ENCODE results near the gene CABLES2. TPM values are rescaled to one million over a fixed set of nuclear protein-coding genes. Genes with fewer than 3 reads are reported as not detected.
"Not testable (repeated sequence)": the region's sequence is repeated elsewhere in the genome, so short reads cannot be mapped to it uniquely, and the experiment has no call there.

The CABLES2 gene
- total RNA-seq, 1 donor from 2014 or later = 8.1 TPM

DNA sequence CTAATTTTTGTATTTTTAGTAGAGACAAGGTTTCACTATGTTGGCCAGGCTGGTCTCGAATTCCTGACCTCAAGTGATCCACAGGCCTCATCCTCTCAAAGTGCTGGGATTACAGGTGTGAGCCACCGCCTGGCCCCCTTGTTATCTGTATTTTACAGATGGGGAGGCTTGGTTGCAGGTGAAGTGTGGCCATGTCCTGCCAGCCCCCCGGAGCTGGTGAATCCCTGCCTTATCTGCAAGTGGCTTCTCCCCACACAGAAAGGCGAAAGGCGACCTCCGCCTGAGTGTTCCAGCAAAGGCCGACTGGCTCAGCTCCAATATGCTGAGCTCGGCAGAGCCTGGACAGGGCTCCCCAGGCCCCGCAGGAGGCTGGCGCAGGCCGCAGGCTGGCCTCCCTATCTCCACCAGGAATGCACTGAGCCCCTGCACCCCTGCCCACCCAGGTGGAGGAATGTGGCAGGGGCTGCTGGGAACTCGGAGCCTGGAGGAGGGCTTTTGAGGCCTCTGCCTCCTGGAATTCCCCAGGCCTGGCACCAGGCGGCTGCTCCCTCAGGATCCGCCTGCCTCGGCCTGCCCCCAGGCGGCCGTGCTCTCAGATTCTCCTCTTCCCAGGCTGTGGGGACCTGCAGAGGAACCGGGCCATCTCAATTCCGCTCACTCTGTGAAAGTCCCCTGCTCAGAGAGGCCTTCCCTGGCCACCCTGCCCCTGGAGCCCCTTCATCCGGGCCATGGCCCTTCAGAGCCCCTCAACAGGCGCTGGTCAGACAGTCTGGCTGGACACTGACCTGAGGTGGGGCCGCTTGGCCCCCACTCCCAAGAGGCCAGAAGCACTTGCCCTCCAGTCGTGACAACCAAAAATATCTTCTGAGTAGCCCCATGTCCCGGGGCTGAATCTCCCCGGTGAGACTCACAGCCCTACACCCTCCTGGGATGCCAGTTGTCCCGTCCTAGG lies 30.7 kb downstream of the CABLES2 start:
- H3K9me3 ChIP-seq (ENCODE audit: low read depth) = no peaks in the 10 kb centered on the region
- Mint-ChIP-seq H3K27me3 (ENCODE audit: insufficient read depth, low read depth) (peaks cover 13% of the 10 kb centered on the region), H3K4me3 (no peak overlapping the region), H3K36me3 (peaks cover 4% of the 10 kb centered on the region), H3K9me3 (peaks cover 2% of the 10 kb centered on the region), H3K27ac (peak overlapping the region; percentile 84), H3K4me1 (peaks cover 9% of the 10 kb centered on the region)
- H3K27me3 ChIP-seq = no peaks in the 10 kb centered on the region
- H2AFZ ChIP-seq (replicated peaks) = no peak overlapping the region
- no peaks in the 10 kb centered on the region for H3K79me2 ChIP-seq (ENCODE audit: low read depth)
- H3K27ac ChIP-seq = peak overlapping the region; percentile 91
- H4K20me1 ChIP-seq (ENCODE audit: low read depth) = no peaks in the 10 kb centered on the region
- H3K4me3 ChIP-seq = no peak overlapping the region
- TF ChIP-seq, protein P1, sequence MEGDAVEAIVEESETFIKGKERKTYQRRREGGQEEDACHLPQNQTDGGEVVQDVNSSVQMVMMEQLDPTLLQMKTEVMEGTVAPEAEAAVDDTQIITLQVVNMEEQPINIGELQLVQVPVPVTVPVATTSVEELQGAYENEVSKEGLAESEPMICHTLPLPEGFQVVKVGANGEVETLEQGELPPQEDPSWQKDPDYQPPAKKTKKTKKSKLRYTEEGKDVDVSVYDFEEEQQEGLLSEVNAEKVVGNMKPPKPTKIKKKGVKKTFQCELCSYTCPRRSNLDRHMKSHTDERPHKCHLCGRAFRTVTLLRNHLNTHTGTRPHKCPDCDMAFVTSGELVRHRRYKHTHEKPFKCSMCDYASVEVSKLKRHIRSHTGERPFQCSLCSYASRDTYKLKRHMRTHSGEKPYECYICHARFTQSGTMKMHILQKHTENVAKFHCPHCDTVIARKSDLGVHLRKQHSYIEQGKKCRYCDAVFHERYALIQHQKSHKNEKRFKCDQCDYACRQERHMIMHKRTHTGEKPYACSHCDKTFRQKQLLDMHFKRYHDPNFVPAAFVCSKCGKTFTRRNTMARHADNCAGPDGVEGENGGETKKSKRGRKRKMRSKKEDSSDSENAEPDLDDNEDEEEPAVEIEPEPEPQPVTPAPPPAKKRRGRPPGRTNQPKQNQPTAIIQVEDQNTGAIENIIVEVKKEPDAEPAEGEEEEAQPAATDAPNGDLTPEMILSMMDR (IDR thresholded peaks at IDR 0.05) = peak; percentile 60
- TF ChIP-seq EZH2phosphoT487 (IDR thresholded peaks at IDR 0.05) = no peak
- H3K9ac ChIP-seq = no peak overlapping the region
- peak; percentile 96 for DNase-seq (ENCODE audit: low spot score)
- peaks cover 30% of the 10 kb centered on the region for H3F3A ChIP-seq (ENCODE audit: low read depth)
- peak overlapping the region; percentile 41 for H3K4me2 ChIP-seq
- no peaks in the 10 kb centered on the region for H3K36me3 ChIP-seq
- peaks cover 13% of the 10 kb centered on the region for H3K4me1 ChIP-seq

DNA sequence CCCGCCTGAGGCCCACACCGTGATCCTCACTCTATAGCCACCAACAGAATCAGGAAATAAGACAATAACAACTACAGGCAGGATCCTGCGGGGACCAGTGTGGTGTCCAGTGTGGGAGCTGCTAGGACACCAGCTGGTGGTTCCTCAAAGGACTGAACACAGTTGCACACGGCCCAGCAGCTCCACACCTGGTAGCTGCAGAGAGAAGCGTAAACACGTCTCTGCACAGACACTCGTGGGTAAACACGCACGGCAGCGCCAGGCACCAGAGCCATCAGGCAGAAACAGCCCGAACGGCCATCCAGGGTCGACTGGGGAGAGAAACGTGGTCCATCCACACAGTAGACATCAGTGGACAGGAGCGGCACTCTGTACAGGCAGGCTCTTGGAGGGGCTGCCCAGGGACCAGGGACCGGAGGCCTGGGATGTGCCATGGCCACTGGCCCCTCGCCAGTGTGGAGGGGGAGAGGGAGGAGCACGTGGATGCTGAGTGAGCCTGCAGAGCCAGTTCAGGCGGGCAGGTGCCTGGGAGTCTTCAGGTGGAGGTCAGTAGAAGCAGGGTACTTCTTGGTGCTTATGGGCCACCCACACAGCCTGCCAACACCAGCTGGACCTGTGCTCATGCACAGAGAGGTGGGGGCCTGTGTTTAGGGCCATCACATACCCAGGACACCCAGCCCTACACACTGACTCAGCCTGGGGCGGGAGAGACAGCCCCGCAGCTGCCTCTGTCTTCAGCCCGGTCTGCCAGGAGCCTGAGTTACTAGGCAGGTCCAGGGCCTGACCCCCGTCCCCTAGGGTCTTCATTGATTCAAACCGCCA lies 32.5 kb downstream of the CABLES2 start:
- Histone ChIP-seq H3K9me3 (ENCODE audit: low read depth) (no peaks in the 10 kb centered on the region), H3K4me2 (no peak overlapping the region)

GRCh38 chr20:62373631-62374179 lies 33.4 kb downstream of the CABLES2 start:
- not testable (repeated sequence) for H3K9ac ChIP-seq; H3K79me2 ChIP-seq (ENCODE audit: low read depth); H3K9me3 Mint-ChIP-seq; H3K9me3 ChIP-seq (ENCODE audit: low read depth); H3K4me3 ChIP-seq; H3K27ac ChIP-seq; H3K27ac Mint-ChIP-seq; H3K4me2 ChIP-seq; H3K36me3 Mint-ChIP-seq; H3K36me3 ChIP-seq; DNase-seq (ENCODE audit: low spot score); H4K20me1 ChIP-seq (ENCODE audit: low read depth); H2AFZ ChIP-seq (replicated peaks); H3K4me3 Mint-ChIP-seq; H3K27me3 ChIP-seq
- Mint-ChIP-seq H3K4me1 (peaks cover 17% of the 10 kb centered on the region), H3K27me3 (ENCODE audit: insufficient read depth, low read depth) (peaks cover 15% of the 10 kb centered on the region)
- H3F3A ChIP-seq (ENCODE audit: low read depth) = peaks cover 44% of the 10 kb centered on the region
- peaks cover 29% of the 10 kb centered on the region for H3K4me1 ChIP-seq

More for the DNA sequence above, 32.5 kb downstream of the CABLES2 start:
- Histone ChIP-seq H3K27ac (no peak overlapping the region), H3K36me3 (no peaks in the 10 kb centered on the region), H3K4me3 (no peak overlapping the region), H3K27me3 (no peaks in the 10 kb centered on the region), H4K20me1 (ENCODE audit: low read depth) (no peaks in the 10 kb centered on the region), H3K4me1 (peaks cover 25% of the 10 kb centered on the region), H3K79me2 (ENCODE audit: low read depth) (no peaks in the 10 kb centered on the region), H2AFZ (replicated peaks) (no peak overlapping the region), H3F3A (ENCODE audit: low read depth) (peaks cover 39% of the 10 kb centered on the region), H3K9ac (no peak overlapping the region)
- no peak for DNase-seq (ENCODE audit: low spot score)
- H3K27me3 Mint-ChIP-seq (ENCODE audit: insufficient read depth, low read depth) = peaks cover 18% of the 10 kb centered on the region
- peak overlapping the region; percentile 69 for H3K27ac Mint-ChIP-seq
- H3K36me3 Mint-ChIP-seq = peaks cover 3% of the 10 kb centered on the region
- TF ChIP-seq, protein P1 (IDR thresholded peaks at IDR 0.05) = no peak
- TF ChIP-seq EZH2 (IDR thresholded peaks at IDR 0.05) (no peak), EZH2phosphoT487 (IDR thresholded peaks at IDR 0.05) (no peak)
- peak overlapping the region; percentile 55 for H3K4me3 Mint-ChIP-seq
- peaks cover 11% of the 10 kb centered on the region for H3K4me1 Mint-ChIP-seq
- H3K9me3 Mint-ChIP-seq = peaks cover 2% of the 10 kb centered on the region
